Ovary (tissue), 9 donors: Measurements from ENCODE around the gene CDC14A. TPM values are rescaled to one million over a fixed set of nuclear protein-coding genes. Genes with fewer than 3 reads are reported as not detected.

Experiments used
- DNase-seq, 5 donors: peaks; one replicate each; pipeline ENCODE4 v3.0.0-alpha.2; 2019 to 2020
- H3K27ac ChIP-seq, 2 donors: fragments of 200-600 bp; one replicate each; pipeline versions ENCODE4 v1.5.1 to v1.8.0; 2019 to 2022
- H3K27me3 ChIP-seq: fragments of 200-600 bp; one replicate; pipeline ENCODE4 v1.8.0; 2022
- H3K36me3 ChIP-seq: fragments of 200-600 bp; sonication (generic); one replicate; pipeline ENCODE4 v1.5.1; 2019
- H3K4me1 ChIP-seq: one replicate; pipeline ENCODE4 v1.8.1; 2013; ENCODE audit warnings: mild to moderate bottlenecking, moderate library complexity; ENCODE audit not compliant: insufficient read depth
- H3K4me3 ChIP-seq: fragments of 200-600 bp; sonication (generic); one replicate; pipeline ENCODE4 v1.5.1; 2017
- H3K9me3 ChIP-seq, 2 donors: fragments of 200-600 bp in 1 of 2; sonication (generic) in 1 of 2; one replicate each; pipeline versions ENCODE4 v1.5.1 to v1.8.1; 2013 to 2019; ENCODE audit warnings: mild to moderate bottlenecking in 1 of 2, moderate library complexity in 1 of 2
- EP300 ChIP-seq: sonication (generic); formaldehyde crosslinking; IDR thresholded peaks from one replicate; pipeline ENCODE4 v1.6.1; 2017; ENCODE audit warnings: antibody characterized with exemption
- POLR2A ChIP-seq: fragments of 450-650 bp; IDR thresholded peaks from one replicate; pipeline ENCODE4 v1.6.1; 2017; ENCODE audit warnings: antibody characterized with exemption, mild to moderate bottlenecking, moderate library complexity
- WGBS, 3 donors: extraction: QIAGEN DNeasy Blood & Tissue Kit in 1 of 3; methylation state at CpG; one replicate each; pipeline versions ENCODE4 v1.1.5 to v1.1.7; 2013 to 2017; 5-methylcytosine and 5-hydroxymethylcytosine counted together
- intact Hi-C, 4 donors: fragments of 100-400 bp; cut with DNase I; formaldehyde crosslinking; loops; one replicate each; pipeline versions ENCODE4 v1.11.0 to v1.15.1; 2022 to 2023
- polyA plus RNA-seq, 2 donors: library from polyadenylated mRNA; stranded (reverse); fragments of 200-250 nt in 1 of 2; fragments of 350-450 nt in 1 of 2; fragmentation: Illumina TruSeq in 1 of 2; extraction: RNeasy Lipid Tissue Mini Kit (QIAGEN cat#74804) in 1 of 2; gene quantifications; one replicate each; pipeline ENCODE4 v1.2.3, GENCODE V29; 2013 to 2014
- total RNA-seq, 7 donors: library from RNA; depleted of rRNA in 2 of 7; stranded (reverse); fragments of >200 nt in 2 of 7; fragmentation: NEBNext Ultra II Directional in 3 of 7; extraction: Animal tissue kit (Norgen Biotek cat#: 25700) in 3 of 7; gene quantifications; one replicate each; pipeline versions ENCODE4 v1.1.0 to v1.2.4, GENCODE V29; 2016 to 2023
- TF ChIP-seq, protein P1 (sequence below), 3 donors: fragments of 450-650 bp in 2 of 3; fragments of 200-600 bp in 1 of 3; IDR thresholded peaks; one replicate each; pipeline versions ENCODE4 v1.5.1 to v1.8.0; 2016 to 2022; ENCODE audit warnings: antibody characterized with exemption in 3 of 3, mild to moderate bottlenecking in 1 of 3
- donor health status: DM: no; HTN: no; CAD: no; lungs with moderate emphysema.
- donor health status: DM: no; HTN: no; CAD: no.
- donor health status: Bipolar disorder and iron deficiency.
- donor health status: DM: yes; HTN: yes; CAD: no.
- donor health status: DM: no; HTN: no; CAD: no.
- donor health status: DM: yes; HTN: yes; CAD: no.

The CDC14A gene
- total and polyA plus RNA-seq, 9 donors, result 4.6 to 47.4 (median 8.6) TPM

DNA sequence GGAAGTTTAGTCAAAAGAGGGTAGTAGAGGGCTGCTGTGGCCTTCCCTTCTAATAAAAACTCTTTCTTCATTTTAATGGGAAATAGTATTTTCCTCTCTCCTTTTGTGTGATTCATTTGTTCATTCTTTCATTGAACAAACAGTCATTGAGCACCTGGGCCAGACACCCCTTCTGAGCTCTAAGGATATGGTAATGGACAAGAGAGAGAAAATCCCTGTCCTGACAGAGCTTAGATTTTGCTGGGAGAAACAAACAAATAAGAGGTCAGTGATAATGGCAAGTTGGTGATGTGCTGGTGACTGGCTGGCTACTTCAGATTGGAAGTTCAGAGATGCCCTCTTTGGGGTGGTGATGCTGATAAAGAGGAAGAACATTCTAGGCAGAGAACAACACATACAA, 59.3 kb downstream of the CDC14A start:
- Histone ChIP-seq H3K4me1 (peaks cover 1% of the 10 kb centered on the region), H3K27me3 (no peaks in the 10 kb centered on the region), H3K4me3 (no peak overlapping the region), H3K36me3 (no peaks in the 10 kb centered on the region), H3K27ac (no peak overlapping the region), H3K9me3 (no peaks in the 10 kb centered on the region)
- no peak for TF ChIP-seq EP300
- TF ChIP-seq, protein P1, sequence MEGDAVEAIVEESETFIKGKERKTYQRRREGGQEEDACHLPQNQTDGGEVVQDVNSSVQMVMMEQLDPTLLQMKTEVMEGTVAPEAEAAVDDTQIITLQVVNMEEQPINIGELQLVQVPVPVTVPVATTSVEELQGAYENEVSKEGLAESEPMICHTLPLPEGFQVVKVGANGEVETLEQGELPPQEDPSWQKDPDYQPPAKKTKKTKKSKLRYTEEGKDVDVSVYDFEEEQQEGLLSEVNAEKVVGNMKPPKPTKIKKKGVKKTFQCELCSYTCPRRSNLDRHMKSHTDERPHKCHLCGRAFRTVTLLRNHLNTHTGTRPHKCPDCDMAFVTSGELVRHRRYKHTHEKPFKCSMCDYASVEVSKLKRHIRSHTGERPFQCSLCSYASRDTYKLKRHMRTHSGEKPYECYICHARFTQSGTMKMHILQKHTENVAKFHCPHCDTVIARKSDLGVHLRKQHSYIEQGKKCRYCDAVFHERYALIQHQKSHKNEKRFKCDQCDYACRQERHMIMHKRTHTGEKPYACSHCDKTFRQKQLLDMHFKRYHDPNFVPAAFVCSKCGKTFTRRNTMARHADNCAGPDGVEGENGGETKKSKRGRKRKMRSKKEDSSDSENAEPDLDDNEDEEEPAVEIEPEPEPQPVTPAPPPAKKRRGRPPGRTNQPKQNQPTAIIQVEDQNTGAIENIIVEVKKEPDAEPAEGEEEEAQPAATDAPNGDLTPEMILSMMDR (IDR thresholded peaks at IDR 0.05), result no peak
- no peak for DNase-seq
- intact Hi-C loops, result loop anchor here in 1 of 4 donors (5.0 kb wide), 1 partner anchor 716 kb away; no protein-coding TSS in a partner anchor

DNA sequence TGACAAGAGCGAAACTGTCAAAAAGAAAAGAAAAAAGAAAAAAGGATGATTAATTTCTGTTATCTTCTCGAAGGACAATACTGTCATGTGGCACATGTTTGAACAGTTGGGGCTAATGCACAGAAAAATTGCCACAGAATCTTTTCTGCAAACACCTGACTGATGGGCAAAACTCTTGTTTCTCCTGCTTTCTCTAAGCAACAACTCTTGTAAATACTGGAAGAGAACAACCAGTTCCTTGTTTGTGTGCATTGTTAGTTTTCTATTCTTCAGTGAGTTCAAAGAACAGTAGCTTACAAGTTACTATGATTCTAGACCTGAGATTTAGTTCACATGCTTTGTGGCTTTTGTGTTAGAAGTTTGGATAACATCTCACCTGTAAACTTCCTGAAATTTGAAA, 60.7 kb downstream of the CDC14A start:
- TF ChIP-seq POLR2A (no peak), EP300 (no peak)
- TF ChIP-seq, protein P1 (IDR thresholded peaks at IDR 0.05), result no peak
- intact Hi-C loops, result loop anchor here in 1 of 4 donors (5.0 kb wide), 1 partner anchor 714 kb away; no protein-coding TSS in a partner anchor
- Histone ChIP-seq H3K9me3 (no peaks in the 10 kb centered on the region), H3K27ac (no peak overlapping the region), H3K36me3 (no peaks in the 10 kb centered on the region), H3K4me1 (peaks cover 1% of the 10 kb centered on the region), H3K4me3 (no peak overlapping the region), H3K27me3 (no peaks in the 10 kb centered on the region)
- WGBS, 3 donors, result 91 to 96% (median 94%) methylated on average over 2 of the region's 2 CpGs
- no peak for DNase-seq

DNA sequence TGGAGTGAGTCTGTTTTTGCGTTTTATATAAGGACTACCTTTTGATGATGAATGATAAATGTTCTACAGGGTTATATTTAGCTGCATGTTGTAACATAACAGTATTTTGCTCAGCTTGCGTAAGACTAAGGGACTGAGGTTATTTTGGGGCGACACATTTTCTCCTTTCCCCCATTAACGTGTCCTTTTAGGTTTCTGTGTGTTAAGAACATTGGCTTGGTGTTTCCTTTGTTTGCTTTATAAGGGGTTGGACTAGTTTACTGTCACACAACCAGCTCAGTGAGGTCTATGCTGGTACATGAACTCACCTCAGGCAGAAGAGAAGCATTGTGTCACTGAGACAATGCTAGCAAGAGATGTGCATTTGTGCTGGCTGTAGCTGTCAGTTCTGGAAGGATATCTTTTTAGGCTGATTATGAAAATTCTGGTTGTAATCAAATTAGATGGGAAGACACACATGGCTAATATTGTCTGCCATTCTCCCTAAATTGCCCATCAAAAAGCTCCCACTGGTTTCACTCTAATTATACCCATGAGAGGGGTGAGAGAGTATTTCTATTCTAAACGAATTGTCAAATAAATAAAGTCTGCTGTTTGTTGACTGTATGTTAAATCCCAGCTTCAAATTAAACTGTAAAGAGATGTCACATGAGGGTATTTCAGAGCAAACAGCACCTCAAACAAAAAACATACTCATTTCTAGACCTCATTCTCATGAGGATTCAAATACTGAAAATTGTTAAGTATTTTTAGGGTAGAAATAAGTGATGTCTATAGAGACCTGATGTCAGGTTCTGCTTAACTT, 62.6 kb downstream of the CDC14A start:
- no peak for DNase-seq
- Histone ChIP-seq H3K27ac (no peak overlapping the region), H3K36me3 (no peaks in the 10 kb centered on the region), H3K4me1 (peaks cover 1% of the 10 kb centered on the region), H3K27me3 (no peaks in the 10 kb centered on the region), H3K9me3 (no peaks in the 10 kb centered on the region), H3K4me3 (no peak overlapping the region)
- 81 to 91% (median 89%) methylated on average over 5 of the region's 5 CpGs for WGBS, 3 donors
- TF ChIP-seq, protein P1 (IDR thresholded peaks at IDR 0.05), result no peak
- no peak for TF ChIP-seq EP300
- no peak for TF ChIP-seq POLR2A
- intact Hi-C loops, result loop anchor here in 1 of 4 donors (5.0 kb wide), 1 partner anchor 712 kb away; no protein-coding TSS in a partner anchor

DNA sequence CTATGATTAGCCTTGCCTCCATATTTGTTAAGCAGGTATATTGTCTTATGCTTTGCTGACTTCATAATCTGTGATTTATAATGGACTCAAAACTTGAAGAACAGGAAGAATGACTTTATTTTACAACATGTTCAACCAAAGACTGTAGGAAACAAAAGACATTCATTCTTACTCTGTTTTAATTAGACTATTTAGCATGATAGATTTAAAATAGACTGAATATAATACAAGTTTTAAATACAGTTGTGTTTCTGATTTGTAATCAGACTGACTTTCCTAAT, 63.1 kb downstream of the CDC14A start:
- Histone ChIP-seq H3K36me3 (no peaks in the 10 kb centered on the region), H3K4me3 (no peak overlapping the region), H3K27me3 (no peaks in the 10 kb centered on the region), H3K4me1 (peaks cover 1% of the 10 kb centered on the region), H3K27ac (no peak overlapping the region), H3K9me3 (no peaks in the 10 kb centered on the region)
- no peak for TF ChIP-seq EP300
- TF ChIP-seq, protein P1 (IDR thresholded peaks at IDR 0.05), result no peak
- TF ChIP-seq POLR2A, result no peak
- intact Hi-C loops, result no loop called here
- no peak for DNase-seq
